GM12875 (cell line): ENCODE measurements around the gene CC2D1B.

Source experiments
- H3K4me3 ChIP-seq: one replicate; pipeline ENCODE4 v1.5.1; 2011; ENCODE audit warnings: low read depth, low read length, control low read depth
- TF ChIP-seq, protein P1 (sequence below): IDR thresholded peaks from 2 replicates; pipeline ENCODE4 v1.5.1; 2011; ENCODE audit warnings: low read depth, mild to moderate bottlenecking, control low read depth, inconsistent platforms, low read length, moderate library complexity, borderline replicate concordance; ENCODE audit not compliant: insufficient read depth

CC2D1B gene

DNA sequence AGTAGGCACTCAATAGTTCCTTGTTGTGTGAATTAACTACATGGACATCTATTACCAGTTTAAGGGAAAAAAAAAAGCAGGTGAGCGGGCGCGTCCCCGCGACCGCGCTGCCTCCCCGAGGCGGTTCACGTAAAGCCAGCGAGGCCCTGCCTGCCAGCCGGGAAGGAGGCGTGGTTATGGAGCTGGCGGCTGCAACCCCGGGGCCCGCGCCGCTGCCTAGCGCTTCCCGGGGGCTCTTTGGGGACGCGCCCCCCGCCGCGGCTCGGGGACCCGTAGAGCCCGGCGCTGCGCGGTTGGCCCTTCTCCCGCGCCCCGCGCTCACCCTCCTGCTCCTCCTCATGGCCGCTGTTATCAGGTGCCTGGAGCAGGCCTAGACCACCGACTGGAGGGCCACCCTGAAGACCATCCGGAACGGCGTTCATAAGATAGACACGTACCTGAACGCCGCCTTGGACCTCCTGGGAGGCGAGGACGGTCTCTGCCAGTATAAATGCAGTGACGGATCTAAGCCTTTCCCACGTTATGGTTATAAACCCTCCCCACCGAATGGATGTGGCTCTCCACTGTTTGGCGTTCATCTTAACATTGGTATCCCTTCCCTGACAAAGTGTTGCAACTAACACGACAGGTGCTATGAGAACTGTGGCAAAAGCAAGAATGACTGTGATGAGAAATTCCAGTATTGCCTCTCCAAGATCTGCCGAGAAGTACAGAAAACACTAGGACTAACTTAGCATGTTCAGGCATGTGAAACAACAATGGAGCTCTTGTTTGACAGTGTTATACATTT, 2.6 kb upstream of the CC2D1B start:
- peak overlapping the region; percentile 54 for H3K4me3 ChIP-seq
- TF ChIP-seq, protein P1, sequence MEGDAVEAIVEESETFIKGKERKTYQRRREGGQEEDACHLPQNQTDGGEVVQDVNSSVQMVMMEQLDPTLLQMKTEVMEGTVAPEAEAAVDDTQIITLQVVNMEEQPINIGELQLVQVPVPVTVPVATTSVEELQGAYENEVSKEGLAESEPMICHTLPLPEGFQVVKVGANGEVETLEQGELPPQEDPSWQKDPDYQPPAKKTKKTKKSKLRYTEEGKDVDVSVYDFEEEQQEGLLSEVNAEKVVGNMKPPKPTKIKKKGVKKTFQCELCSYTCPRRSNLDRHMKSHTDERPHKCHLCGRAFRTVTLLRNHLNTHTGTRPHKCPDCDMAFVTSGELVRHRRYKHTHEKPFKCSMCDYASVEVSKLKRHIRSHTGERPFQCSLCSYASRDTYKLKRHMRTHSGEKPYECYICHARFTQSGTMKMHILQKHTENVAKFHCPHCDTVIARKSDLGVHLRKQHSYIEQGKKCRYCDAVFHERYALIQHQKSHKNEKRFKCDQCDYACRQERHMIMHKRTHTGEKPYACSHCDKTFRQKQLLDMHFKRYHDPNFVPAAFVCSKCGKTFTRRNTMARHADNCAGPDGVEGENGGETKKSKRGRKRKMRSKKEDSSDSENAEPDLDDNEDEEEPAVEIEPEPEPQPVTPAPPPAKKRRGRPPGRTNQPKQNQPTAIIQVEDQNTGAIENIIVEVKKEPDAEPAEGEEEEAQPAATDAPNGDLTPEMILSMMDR: peak; percentile 16; the same call in 1 of the 2 replicates

DNA sequence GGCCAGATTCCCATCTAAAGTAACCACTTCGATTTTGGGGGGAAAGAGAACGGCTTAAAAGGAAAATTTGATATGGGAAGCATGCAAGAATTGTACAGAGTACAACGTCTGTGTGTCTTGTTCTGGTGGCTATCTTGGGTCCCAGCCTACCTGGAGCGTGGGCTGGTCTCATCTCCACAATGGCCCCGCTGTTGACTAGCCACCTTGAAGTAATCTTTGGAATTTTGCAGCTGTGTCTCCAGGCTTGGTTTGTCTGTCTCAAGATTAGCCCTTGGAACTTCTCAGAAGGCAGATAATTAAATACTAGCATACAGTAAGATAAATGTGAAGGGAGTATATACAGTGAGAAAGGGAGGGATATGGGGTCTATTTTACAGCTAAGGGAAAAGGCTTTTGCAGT, 1.3 kb upstream of the CC2D1B start:
- H3K4me3 ChIP-seq: no peak overlapping the region
- TF ChIP-seq, protein P1: no peak

DNA sequence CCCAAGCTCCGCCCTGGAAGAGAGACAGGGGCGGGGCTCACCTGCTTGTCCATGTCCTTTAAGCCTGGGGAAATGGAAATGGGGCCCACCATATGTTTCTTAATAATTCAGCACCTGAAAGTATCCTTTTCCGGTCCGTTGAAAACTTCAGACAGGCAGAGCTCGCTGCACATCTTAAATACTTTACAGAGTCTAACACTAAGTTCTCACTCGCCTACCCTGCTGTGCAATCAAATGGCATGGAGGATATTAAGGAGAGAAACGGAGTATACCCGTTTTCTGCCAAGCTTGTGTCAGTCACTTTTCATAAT, 467 bp upstream of the CC2D1B start:
- H3K4me3 ChIP-seq: peak overlapping the region; percentile 99
- TF ChIP-seq, protein P1: no peak

DNA sequence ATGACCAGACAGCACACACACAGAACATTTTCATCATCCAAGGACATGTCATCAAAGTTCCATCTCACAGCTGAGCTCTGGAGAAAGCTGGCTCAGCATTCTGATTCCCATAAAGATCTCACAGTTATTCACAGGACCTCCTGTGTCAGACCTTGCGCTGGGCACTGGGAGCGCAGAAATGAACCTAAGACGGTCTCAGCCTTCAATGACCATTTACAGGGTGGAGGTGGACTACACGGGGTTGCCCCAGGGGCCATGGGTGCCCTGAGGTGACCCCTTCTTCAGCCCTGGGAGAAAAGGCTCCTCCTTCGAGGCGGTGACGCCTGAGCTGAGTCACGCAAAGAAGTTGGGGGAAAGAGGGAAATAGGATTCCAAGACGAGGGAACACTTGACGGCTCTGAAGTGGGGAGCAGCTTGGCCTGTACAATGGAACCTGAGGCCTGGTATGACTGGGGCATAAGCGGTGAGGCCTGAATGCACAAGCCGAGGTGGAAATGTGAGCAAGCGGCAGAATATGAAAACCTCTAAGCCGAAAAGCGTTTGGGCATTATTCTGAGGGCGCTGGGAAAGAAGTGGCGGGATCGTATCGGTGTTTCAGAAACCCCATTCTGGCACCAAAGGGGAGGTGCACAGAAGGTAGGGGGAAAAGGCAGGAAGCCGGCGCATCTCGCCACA, 797 bp downstream of the CC2D1B start:
- H3K4me3 ChIP-seq: peak overlapping the region; percentile 99
- TF ChIP-seq, protein P1: no peak

DNA sequence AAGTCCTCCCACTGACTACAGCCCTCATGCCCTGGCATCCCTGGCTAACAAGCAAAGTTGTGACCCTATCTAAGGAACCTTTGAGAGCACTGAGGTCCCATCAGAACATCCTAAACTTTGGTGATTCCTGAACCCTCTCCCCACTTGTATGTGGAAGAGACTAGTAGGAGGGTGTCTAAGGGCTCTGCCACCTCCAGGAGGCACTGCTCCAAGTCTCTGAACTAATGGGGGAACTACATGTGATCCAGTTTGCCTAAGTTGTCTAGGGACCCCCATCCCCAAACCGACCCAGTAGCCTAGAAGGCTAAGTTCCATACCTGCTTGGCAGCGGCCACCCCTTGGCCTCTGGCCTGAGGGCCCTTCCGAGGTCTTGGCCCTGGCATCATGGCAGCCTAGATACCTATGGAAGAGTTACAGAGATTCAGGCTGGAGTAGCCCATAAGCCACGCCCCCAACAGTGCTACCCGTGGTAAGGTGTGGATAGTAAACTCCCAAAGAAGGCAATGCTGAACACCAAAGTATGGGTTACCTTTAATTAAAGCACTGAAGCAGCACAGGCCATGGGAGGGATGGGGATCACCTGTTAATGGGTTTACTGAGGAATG, 1.7 kb downstream of the CC2D1B start:
- TF ChIP-seq, protein P1: peak; percentile 15; the same call in 1 of the 2 replicates
- no peak overlapping the region for H3K4me3 ChIP-seq

DNA sequence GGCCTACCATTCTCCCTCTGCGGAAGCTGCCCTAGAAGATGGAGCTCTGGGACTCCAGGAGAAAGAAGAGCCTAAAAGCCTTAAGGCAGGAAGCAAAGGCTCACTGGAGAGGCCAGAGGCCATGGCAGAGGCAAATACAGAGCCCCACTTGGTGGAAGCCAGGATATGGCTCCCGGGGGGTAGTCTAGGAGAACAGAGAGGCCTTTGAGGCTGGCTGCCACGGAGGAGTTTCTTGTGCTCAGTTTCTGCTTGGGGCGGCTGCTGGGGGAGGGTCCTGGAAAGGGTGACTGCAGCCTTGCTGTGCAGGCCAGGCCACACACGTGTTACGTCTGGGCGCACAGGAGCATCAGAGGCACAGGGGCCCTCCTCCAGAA, 5.4 kb downstream of the CC2D1B start:
- TF ChIP-seq, protein P1: no peak
- no peak overlapping the region for H3K4me3 ChIP-seq
